COLO829 (cell line): ENCODE data around the gene EZR.

Source experiments
- DNase-seq: peaks from one replicate; pipeline ENCODE4 v3.0.0; 2012; ENCODE audit warnings: low spot score

Gene EZR

DNA sequence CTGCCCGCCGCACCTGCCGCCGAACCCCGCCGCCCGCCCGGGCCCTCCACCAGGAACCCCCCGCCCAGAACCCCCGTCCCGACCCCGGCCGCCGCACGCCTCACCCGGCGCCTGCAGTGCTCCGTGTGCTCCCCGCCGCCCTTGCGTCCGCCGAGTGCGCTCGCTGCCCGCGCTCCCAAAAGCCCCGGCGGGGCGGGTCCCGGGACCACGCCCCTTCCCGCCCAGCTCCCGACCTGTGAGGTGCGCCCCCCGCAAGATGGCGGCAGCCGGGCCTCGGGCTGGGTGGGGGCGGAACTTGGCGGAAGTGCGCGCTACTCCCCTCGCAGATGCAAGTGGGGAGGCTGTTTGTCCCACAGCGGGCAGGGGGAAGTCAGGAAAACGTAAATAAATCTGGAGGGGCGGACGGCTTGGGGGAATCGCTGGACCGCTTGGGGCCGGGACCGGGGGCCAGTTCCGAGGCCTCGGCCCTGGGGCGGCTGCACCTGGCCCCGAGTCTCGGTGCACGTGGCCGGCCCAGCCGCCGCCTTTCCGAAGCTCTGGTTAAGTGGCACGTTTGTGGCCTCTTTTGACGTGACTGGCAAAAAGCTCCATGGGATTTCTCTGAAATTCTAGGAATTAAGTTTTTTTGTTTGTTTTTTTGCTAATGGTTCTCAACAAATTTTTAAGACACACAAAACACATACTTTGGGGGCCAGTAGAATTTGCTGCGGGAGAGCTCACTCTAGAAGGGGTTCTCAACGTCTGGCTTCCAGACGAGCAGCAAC is at the start of gene EZR:
EZR (minus strand) TSS at position 156 of the 764 bp plus-strand sequence. CDS start 1,275 bp downstream, outside the sequence.
- peak; percentile 64 for DNase-seq

GRCh38 chr6:158868122-158868480 is 48.9 kb upstream of the EZR start:
- no peak for DNase-seq

DNA sequence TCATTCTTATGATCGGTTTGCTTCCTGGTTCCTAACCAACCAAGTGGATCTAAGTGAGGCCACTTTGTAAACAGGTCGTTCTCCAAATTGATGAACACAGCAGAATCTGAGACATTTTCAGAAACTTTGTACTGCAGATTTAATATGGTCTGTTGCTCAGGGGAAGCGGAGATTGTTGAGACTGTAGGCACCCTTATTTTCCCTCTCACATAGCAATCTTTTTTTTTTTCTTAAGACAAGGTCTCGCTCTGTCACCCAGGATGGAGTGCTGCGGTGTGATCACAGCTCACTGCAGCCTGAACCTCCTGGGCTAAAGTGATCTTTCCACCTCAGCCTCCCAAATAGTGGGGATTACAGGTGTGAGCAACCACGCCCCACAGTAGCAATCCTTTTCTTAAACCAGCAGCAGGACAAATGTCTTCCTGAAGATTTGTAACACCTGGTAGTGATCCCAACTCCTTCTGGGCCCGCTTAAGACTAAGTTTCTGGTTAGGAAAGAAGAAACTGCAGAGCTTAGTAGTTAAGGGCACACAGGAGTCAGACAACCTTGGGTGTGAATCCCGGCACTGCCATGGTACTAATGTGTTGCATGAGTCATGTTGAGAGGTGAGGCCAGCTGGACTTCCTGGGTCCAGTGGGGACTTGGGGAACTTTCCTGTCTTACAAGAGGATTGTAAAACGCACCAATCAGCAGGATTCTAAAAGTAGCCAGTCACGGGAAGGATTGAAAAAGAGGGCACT is 48.4 kb upstream of the EZR start:
- no peak for DNase-seq

DNA sequence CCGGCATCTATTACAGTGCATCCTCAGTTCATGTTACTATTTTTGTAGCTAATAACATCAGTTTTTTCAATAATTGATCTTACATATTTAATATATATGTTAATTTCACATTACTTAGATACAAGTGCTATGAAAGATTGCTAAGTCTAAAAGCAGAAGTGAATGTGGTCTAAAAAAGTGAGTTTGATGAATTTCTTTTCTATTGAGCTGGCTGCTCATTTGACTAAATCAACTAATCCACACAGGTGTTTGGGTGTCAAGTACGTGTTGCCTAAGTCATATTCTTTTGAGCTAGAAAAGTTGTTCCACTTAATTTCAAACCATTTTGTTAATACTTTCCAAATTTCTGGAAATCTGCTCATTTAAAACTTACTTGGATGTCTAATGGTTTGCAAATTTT is 46.6 kb upstream of the EZR start:
- no peak for DNase-seq

- no peak for DNase-seq
Observed at GRCh38 chr6:158863646-158864045, 44.5 kb upstream of the EZR start.

- DNase-seq = no peak
Observed at GRCh38 chr6:158861686-158862381, 42.7 kb upstream of the EZR start.

GRCh38 chr6:158860279-158860865 is 41.2 kb upstream of the EZR start:
- no peak for DNase-seq

- DNase-seq = no peak
Observed at GRCh38 chr6:158856261-158856660, 37.1 kb upstream of the EZR start.

- DNase-seq = no peak
Observed at GRCh38 chr6:158854214-158855101, 35.3 kb upstream of the EZR start.

- peak; percentile 24 for DNase-seq
Observed at GRCh38 chr6:158853880-158854213, 34.7 kb upstream of the EZR start.

DNA sequence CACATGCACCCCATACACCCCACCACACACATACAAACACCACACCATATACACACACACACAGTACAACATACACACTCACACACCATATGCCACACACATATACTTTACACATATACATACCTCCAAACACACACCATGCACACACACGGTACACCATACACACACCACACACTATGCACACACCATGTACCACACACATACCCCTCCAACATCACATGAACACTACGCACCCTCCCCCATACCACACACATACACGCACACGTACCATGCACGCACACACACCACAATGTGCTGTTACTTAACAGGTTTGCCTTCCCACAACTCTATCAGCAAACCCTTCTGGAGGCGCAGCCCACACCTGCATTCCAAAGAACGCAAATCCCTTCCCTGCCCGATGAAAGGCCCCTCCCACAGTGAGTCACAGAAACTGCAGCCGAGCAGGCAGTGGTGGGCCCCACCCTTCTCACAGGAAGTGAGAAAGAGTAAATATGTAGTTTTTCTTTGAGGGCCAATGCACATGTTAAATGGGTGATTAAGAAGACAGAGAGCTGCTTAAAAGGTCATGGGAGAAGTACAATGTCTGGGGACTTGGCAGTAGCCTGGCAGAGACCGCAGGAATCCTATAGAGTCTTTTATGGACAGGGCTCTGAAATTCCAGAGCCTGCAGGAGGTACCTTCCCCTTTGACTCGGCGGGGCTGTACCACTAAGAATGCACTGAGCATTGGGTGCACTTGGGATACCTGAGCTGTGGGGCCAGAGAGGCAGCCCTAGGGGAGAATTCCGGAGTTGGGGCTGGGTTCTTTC is 34.1 kb upstream of the EZR start:
- DNase-seq = peak; percentile 82

GRCh38 chr6:158852312-158853071 is 33.3 kb upstream of the EZR start:
- no peak for DNase-seq

DNA sequence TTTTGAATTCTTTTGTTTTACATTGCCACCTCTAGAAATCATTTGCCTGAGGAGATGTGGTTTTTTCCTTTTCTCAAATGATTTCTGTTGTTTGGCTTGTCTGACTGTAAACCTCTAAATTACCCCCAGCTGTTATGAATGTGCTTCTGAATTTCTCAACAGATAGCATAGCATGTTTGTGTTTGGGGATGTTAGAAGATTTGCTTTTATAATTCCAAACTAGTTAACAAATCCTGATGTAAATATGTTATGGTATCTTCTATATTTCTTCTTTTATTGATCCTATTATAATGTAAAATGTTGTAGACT is 31.6 kb upstream of the EZR start:
- DNase-seq = no peak

DNA sequence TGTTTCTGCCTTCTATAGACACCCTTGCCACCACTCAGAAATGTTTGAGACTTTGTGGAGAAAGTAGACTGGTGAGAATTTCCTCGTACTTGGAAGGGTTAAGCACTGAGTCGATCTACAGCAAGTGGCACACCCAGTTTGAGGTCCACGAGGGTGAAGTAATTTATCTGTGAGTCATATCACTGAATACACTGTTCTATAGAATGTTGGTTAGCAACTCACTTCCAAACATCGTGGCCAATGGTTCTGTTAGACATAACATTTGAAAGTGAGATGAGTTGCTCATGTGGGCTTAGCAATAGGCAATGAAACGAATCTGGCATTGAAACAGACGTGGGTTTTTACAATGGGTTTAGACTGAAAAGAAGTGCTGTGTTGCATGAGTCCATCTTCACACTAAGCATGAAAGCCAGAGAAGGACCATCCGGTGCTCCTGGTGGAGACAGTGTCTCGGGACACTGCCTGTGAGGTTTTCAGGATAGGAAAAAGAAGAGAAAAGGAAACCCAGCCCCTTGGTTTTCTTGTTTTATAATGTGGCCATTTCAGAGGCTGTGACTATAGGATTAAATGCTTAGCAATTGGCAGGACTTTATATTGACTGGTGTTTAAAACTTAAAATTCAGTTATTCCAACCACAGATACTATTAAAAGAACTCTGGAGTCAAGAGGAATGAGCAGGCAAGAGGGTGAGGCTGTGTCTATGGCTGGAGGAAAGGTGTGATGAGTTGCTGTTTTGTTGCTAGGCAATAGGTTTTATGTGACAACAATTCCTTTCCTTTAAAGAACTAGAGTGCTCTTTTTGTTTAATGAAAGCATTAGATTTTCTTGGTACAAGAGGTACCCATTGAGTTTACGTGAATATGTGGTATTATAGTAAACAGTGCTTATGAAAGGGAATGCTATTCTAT is 31.0 kb upstream of the EZR start:
- DNase-seq = peak; percentile 82

DNA sequence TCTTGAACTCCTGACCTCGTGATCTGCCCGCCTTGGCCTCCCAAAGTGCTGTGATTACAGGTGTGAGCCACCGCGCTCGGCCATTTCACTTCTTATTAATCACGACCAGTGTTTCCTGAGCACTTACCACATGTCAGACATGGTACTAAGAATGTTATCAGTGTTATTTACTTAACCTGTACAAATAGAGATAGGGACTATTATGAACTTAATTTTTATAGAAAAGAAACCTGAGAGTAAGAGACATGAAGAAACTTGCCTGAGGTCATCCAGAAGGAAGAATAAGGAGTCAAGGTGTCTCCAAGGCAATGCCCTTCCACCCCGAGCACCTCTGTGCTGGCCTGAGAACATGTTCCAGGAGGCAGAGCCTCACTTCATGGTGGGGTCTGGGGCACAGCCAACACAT is 29.3 kb upstream of the EZR start:
- DNase-seq = no peak

DNA sequence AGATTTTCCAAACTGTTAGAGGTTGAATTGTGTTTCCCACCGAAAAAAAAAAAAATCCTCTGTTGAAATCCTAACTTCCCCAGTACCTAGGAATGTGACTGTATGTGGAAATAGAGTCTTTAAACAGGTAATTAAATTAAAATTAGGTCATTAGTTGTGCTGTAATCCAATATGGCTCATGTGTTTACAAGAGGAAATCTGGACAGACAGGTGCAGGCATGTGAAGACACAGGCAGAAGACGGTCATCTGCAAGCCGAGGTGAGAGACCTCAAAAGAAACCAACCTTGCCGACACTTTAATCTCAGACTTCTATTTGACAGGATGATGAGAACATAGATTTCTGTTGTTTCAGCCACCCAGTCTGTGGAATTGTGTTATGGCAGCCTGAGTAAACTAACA is 28.6 kb upstream of the EZR start:
- DNase-seq = no peak

- DNase-seq = no peak
Observed at GRCh38 chr6:158847012-158847529, 27.9 kb upstream of the EZR start.

GRCh38 chr6:158843751-158844683 is 24.8 kb upstream of the EZR start:
- DNase-seq = no peak
